Measurements from ENCODE around the gene SMYD2. TPM values are rescaled to one million over a fixed set of nuclear protein-coding genes. Genes with fewer than 3 reads are reported as not detected.

Gene SMYD2
- total RNA-seq, 1 experiment from 2014 or later = 27.2 TPM

DNA sequence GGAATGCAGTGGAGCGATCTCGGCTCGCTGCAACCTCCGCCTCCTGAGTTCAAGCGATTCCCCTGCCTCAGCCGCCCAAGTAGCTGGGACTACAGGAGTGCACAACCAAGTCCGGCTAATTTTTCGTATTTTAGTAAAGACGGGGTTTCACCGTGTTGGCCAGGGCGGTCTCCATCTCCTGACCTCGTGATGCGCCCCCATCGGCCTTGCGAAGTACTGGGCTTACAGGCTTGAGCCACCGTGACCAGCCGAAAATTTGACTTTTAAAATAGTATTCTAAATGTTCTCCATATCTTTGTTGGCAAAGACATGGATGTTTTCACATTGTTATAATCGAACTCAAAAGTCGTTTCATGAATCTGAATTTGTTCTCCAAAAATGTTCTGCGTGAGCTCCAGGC lies 36.7 kb upstream of the SMYD2 start:
- Histone ChIP-seq H3K4me3 (replicated peaks in 1 of 2; ENCODE audit: low read depth in 1 of 2, low read length in 2 of 2) (no peak overlapping the region), H3K4me1 (ENCODE audit: control insufficient read depth in 1 of 2, insufficient read depth in 2 of 2, low read length in 2 of 2) (no peaks in the 10 kb centered on the region), H3K9me2 (ENCODE audit: insufficient read depth) (no peaks in the 10 kb centered on the region), H3K79me2 (ENCODE audit: insufficient read depth, low read length) (no peaks in the 10 kb centered on the region), H3K4me2 (ENCODE audit: low read length) (no peak overlapping the region), H3K9ac (ENCODE audit: low read length) (no peak overlapping the region), H3K36me3 (ENCODE audit: control insufficient read depth in 1 of 2, insufficient read depth in 2 of 2, low read length in 2 of 2) (no peaks in the 10 kb centered on the region), H3K27ac (ENCODE audit: low read depth, low read length) (no peak overlapping the region), H3K27me3 (ENCODE audit: insufficient read depth, low read length) (no peaks in the 10 kb centered on the region; the same call in 1 of the 2 replicates), H4K20me1 (ENCODE audit: insufficient read depth) (no peaks in the 10 kb centered on the region), H2AFZ (ENCODE audit: low read depth, low read length, poor library complexity, severe bottlenecking) (no peak overlapping the region), H3K9me3 (ENCODE audit: control insufficient read depth in 1 of 2, insufficient read depth in 1 of 2, low read depth in 1 of 2, low read length in 2 of 2) (no peaks in the 10 kb centered on the region)
- ChIA-PET CTCF (interaction anchor here (0.7 kb wide), 1 partner anchor 1004 kb away, joined by 3 read pairs; no protein-coding TSS in a partner anchor), RAD21 (ENCODE audit: low non-redundant PET in 1 of 2, low total read pairs in 2 of 2, uncharacterized antibody in 2 of 2, unreplicated experiment in 2 of 2) (no interaction called here), POLR2A (no interaction called here)
- ATAC-seq (no peak), DNase-seq (ENCODE audit: low read depth, low spot score) (no peak)
- TF ChIP-seq ZNF274 (IDR thresholded peaks at IDR 0.05; ENCODE audit: low read depth, low read length) (no peak), YY1 (IDR thresholded peaks at IDR 0.05; ENCODE audit: extremely low read depth, insufficient replicate concordance, low read depth, low read length) (no peak), FOSL1 (IDR thresholded peaks at IDR 0.05; ENCODE audit: low read depth) (no peak), SIN3A (IDR thresholded peaks at IDR 0.05; ENCODE audit: low read depth) (no peak)
- TF ChIP-seq, protein P1, sequence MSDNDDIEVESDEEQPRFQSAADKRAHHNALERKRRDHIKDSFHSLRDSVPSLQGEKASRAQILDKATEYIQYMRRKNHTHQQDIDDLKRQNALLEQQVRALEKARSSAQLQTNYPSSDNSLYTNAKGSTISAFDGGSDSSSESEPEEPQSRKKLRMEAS (IDR thresholded peaks at IDR 0.05) = no peak
- no TSS peak for BruUV-seq (replicated peaks)
- intact Hi-C loops (cut with micrococcal nuclease) = no loop called here

DNA sequence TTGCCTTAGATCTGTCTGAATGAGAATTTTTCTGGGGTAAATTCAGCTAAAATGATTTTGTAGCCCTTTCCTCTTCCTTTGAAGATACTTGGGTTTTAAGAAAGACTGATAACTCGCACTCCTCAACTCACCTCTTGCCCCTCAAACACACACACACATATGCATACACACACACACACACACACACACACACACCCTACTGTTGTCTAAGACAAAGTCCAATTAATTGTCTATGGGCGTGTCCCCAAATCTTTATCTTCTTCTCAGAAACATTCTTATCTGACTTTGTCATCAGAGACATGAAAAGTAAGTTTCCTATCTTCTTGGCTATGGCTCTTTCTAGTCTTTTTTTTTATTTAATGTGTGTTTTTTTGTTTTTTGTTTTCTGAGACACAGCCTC lies 36.1 kb upstream of the SMYD2 start:
- H3K27me3 ChIP-seq (ENCODE audit: insufficient read depth, low read length) = no peaks in the 10 kb centered on the region; the same call in 1 of the 2 replicates
- CTCF ChIA-PET = interaction anchor here (0.7 kb wide), 1 partner anchor 1004 kb away, joined by 3 read pairs; no protein-coding TSS in a partner anchor
- H3K36me3 ChIP-seq (ENCODE audit: control insufficient read depth in 1 of 2, insufficient read depth in 2 of 2, low read length in 2 of 2) = no peaks in the 10 kb centered on the region
- H4K20me1 ChIP-seq (ENCODE audit: insufficient read depth) = no peaks in the 10 kb centered on the region
- H3K9ac ChIP-seq (ENCODE audit: low read length) = no peak overlapping the region
- H3K27ac ChIP-seq (ENCODE audit: low read depth, low read length) = no peak overlapping the region
- DNase-seq (ENCODE audit: low read depth, low spot score) (no peak), ATAC-seq (no peak)
- no peak for TF ChIP-seq RAD21 (IDR thresholded peaks at IDR 0.05; ENCODE audit: low read depth)
- no peak for TF ChIP-seq TCF7L2 (IDR thresholded peaks at IDR 0.05; ENCODE audit: borderline replicate concordance, extremely low read depth, insufficient read depth, insufficient read length)
- no peak for TF ChIP-seq POLR2AphosphoS5 (IDR thresholded peaks at IDR 0.05; ENCODE audit: low read depth, low read length)
- no peak for TF ChIP-seq ZFX (IDR thresholded peaks at IDR 0.05)
- TF ChIP-seq EZH2phosphoT487 (IDR thresholded peaks at IDR 0.05; ENCODE audit: borderline replicate concordance) = no peak
- TF ChIP-seq FOSL1 (IDR thresholded peaks at IDR 0.05; ENCODE audit: low read depth) = no peak
- no peak for TF ChIP-seq EZH2 (IDR thresholded peaks at IDR 0.05)
- TF ChIP-seq ZNF274 (IDR thresholded peaks at IDR 0.05; ENCODE audit: low read depth, low read length) = no peak
- TF ChIP-seq, protein P2, sequence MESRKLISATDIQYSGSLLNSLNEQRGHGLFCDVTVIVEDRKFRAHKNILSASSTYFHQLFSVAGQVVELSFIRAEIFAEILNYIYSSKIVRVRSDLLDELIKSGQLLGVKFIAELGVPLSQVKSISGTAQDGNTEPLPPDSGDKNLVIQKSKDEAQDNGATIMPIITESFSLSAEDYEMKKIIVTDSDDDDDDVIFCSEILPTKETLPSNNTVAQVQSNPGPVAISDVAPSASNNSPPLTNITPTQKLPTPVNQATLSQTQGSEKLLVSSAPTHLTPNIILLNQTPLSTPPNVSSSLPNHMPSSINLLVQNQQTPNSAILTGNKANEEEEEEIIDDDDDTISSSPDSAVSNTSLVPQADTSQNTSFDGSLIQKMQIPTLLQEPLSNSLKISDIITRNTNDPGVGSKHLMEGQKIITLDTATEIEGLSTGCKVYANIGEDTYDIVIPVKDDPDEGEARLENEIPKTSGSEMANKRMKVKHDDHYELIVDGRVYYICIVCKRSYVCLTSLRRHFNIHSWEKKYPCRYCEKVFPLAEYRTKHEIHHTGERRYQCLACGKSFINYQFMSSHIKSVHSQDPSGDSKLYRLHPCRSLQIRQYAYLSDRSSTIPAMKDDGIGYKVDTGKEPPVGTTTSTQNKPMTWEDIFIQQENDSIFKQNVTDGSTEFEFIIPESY (IDR thresholded peaks at IDR 0.05; ENCODE audit: extremely low read depth, insufficient replicate concordance, low read length) = no peak
- TF ChIP-seq SIN3A (IDR thresholded peaks at IDR 0.05; ENCODE audit: low read depth) = no peak
- TF ChIP-seq YY1 (IDR thresholded peaks at IDR 0.05; ENCODE audit: extremely low read depth, insufficient replicate concordance, low read depth, low read length) = no peak
- H2AFZ ChIP-seq (ENCODE audit: low read depth, low read length, poor library complexity, severe bottlenecking) = no peak overlapping the region
- H3K4me2 ChIP-seq (ENCODE audit: low read length) = no peak overlapping the region
- RAD21 ChIA-PET (ENCODE audit: low non-redundant PET in 1 of 2, low total read pairs in 2 of 2, uncharacterized antibody in 2 of 2, unreplicated experiment in 2 of 2) = no interaction called here
- BruUV-seq (replicated peaks) = no TSS peak
- POLR2A ChIA-PET = no interaction called here
- H3K4me1 ChIP-seq (ENCODE audit: control insufficient read depth in 1 of 2, insufficient read depth in 2 of 2, low read length in 2 of 2) = no peaks in the 10 kb centered on the region
- no peaks in the 10 kb centered on the region for H3K9me2 ChIP-seq (ENCODE audit: insufficient read depth)
- H3K9me3 ChIP-seq (ENCODE audit: control insufficient read depth in 1 of 2, insufficient read depth in 1 of 2, low read depth in 1 of 2, low read length in 2 of 2) = no peaks in the 10 kb centered on the region
- intact Hi-C loops (cut with micrococcal nuclease) = no loop called here
- H3K79me2 ChIP-seq (ENCODE audit: insufficient read depth, low read length) = no peaks in the 10 kb centered on the region
- no peak overlapping the region for H3K4me3 ChIP-seq (replicated peaks in 1 of 2; ENCODE audit: low read depth in 1 of 2, low read length in 2 of 2)
